ENCODE results near the gene RMDN3.

Gene RMDN3, protein sequence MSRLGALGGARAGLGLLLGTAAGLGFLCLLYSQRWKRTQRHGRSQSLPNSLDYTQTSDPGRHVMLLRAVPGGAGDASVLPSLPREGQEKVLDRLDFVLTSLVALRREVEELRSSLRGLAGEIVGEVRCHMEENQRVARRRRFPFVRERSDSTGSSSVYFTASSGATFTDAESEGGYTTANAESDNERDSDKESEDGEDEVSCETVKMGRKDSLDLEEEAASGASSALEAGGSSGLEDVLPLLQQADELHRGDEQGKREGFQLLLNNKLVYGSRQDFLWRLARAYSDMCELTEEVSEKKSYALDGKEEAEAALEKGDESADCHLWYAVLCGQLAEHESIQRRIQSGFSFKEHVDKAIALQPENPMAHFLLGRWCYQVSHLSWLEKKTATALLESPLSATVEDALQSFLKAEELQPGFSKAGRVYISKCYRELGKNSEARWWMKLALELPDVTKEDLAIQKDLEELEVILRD

GRCh38 chr15:40754883-40755811 lies at the start of gene RMDN3:
Gene RMDN3, minus strand, starts transcription at chr15:40755254. Its CDS starts 471 bp downstream, at chr15:40754783.
- DNase-seq (ENCODE audit: extremely low read depth in 1 of 2, low read depth in 1 of 2): peak; percentile 84 to 86

DNA sequence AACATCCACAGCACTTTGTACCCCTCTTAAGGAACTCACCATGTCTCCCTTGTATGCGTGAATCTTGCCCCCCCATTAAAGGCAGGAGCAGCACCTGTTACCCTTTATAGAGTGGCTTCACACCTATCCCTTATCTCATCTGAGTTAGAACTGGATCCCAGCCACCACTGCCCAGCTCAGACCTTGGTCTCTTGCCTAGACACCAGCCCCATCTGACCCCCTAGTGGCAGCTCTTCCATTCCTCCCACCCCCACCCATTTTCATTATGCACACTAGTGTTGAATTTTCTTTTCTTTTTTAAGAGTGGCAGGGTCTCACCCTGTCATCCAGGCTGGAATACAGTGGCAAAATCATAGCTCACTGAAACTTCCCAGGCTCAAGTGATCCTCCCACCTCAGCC lies 48.6 kb upstream of the RMDN3 start:
- no peak for DNase-seq (ENCODE audit: extremely low read depth in 1 of 2, low read depth in 1 of 2)

- DNase-seq (ENCODE audit: extremely low read depth in 1 of 2, low read depth in 1 of 2): no peak
These were observed 48.0 kb upstream of the RMDN3 start for GRCh38 chr15:40803076-40803475.

GRCh38 chr15:40799523-40799922 lies 44.5 kb upstream of the RMDN3 start:
- no peak for DNase-seq (ENCODE audit: extremely low read depth in 1 of 2, low read depth in 1 of 2)

DNA sequence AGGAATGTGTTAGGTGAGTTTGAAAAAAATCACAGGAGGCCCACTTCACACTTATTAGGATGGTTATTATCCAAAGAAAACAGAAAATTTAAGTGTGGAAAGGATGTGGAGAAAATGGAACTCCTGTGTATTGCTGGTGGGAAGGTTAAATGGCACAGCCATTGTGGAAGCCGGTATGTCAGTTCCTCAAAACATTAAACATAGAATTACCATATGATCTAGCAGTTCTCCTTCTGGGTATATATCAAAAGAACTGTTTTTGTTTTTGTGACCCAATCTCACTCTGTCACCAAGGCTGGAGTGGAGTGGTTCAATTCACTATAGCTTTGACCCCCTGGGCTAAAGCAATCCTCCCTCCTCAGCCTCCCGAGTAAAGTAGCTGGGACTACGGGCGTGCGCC lies 41.5 kb upstream of the RMDN3 start:
- DNase-seq (ENCODE audit: extremely low read depth in 1 of 2, low read depth in 1 of 2): no peak

DNA sequence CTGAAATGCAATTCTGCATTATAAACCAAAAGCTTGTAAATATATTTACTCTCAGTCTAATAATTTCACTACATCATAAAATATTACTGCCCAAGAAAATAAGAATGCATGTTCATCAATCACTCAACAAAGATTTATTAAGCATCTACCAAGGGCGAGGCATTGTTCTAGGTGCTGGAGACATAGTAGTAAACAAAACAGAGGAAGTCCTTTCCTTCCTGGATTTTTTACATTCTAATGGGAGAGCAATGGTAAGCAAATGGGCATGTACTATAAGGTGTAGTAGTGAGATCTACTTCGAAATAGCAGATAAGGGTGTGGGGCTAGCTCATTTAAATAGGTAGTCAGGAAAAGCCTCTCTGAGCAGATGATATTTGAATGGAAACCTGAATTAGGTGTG lies 41.0 kb upstream of the RMDN3 start:
- DNase-seq (ENCODE audit: extremely low read depth in 1 of 2, low read depth in 1 of 2): no peak

- peak in 1 of 2 donors; percentile 12 for DNase-seq (ENCODE audit: extremely low read depth in 1 of 2, low read depth in 1 of 2)
These were observed 38.3 kb upstream of the RMDN3 start for GRCh38 chr15:40793216-40793989.

DNA sequence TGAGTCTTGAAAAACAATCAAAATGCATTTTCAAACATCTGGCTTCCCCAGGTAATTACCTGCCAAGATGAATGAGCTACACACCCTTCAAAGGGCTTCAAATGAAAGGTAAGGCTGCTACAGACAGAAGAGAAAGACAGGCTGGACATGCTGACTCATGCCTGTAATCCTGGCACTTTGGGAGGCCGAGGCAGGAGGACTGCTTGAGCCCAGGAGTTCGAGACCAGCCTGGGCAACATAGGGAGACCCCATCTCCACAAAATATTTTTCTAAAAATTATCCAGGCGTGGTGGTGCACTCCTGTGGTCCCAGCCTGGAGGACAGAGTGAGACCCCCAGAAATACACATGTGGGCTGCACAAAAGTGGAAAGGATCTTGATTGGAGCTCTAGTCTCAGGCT lies 37.3 kb upstream of the RMDN3 start:
- DNase-seq (ENCODE audit: extremely low read depth in 1 of 2, low read depth in 1 of 2): no peak

- DNase-seq (ENCODE audit: extremely low read depth in 1 of 2, low read depth in 1 of 2): no peak
These were observed 35.7 kb upstream of the RMDN3 start for GRCh38 chr15:40790718-40791117.

DNA sequence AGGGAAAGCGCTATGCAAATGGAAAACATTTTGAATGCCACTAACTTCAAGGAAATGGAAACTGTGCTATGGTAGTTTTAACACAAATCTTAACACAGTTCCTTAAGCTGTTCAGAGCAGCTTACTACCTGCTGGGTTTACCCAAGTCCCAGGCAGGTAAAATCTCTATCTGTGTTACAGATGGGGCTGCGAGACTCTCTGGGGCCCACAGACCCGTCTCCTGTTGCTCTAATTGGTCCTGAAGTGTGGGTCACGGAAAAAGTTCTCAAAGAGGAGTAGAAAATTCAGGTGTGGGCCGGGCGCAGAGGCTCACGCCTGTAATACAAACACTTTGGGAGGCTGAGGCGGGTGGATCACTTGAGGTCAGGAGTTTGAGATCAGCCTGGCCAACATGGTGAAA lies 34.9 kb upstream of the RMDN3 start:
- DNase-seq (ENCODE audit: extremely low read depth in 1 of 2, low read depth in 1 of 2): no peak

DNA sequence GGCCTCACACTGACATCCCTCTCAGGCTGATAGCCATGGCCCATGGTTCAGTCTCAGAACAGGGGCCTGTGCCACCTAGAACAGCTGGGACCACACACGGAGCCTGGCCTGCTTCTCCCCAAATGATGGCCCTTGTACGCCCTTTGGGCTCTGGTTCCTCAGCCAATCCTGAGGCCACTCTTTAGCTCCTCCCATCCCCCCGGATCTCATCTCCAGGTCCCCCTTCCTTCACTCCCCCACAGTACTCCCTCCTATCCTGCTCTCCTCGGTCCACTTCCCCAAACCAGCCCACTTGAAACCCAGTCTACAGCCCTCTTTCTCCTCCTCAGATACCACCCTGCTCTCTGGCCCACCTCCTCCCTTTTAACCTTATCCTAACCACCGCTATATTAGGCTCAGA lies 34.1 kb upstream of the RMDN3 start:
- DNase-seq (ENCODE audit: extremely low read depth in 1 of 2, low read depth in 1 of 2): no peak

- DNase-seq (ENCODE audit: extremely low read depth in 1 of 2, low read depth in 1 of 2): no peak
These were observed 32.9 kb upstream of the RMDN3 start for GRCh38 chr15:40787991-40788390.

GRCh38 chr15:40787344-40787841 lies 32.3 kb upstream of the RMDN3 start:
- DNase-seq (ENCODE audit: extremely low read depth in 1 of 2, low read depth in 1 of 2): peak; percentile 37 to 66

DNA sequence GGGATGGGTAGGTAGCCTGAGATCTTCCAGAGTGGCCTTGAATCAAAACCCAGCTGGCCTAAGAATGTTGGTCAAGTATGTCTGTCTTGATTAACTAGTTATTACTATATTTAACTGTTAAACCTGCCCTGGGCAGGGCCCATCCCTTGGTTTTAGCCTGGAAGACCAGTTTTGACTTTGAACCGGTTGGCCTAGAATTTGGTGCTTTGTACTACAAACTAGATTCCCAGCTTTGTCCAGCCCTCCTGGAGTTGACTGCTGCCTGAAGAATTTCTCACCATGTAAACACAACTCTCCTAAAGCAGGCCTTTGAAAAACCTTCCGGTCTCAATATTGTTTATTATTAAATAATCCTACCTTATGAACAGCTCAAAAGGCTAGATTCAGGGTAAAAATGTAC lies 30.8 kb upstream of the RMDN3 start:
- no peak for DNase-seq (ENCODE audit: extremely low read depth in 1 of 2, low read depth in 1 of 2)

DNA sequence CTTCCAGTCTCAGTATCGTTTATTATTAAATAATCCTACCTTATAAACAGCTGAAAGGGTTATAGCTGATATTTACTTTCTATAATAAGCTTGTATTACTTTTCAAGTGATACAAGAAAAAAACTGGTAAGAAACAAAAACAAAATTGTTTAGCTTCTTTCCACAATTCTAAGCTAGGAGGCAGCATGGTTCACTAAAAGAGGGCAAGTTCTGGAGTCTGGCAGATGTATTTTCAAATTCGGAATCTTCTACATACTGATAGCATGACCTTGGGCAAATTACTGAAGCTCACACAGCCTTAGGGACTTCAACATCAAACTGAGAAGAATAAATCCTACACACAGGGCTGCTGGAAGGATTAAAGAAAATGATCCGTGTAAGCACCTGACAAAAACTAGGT lies 30.1 kb upstream of the RMDN3 start:
- no peak for DNase-seq (ENCODE audit: extremely low read depth in 1 of 2, low read depth in 1 of 2)

DNA sequence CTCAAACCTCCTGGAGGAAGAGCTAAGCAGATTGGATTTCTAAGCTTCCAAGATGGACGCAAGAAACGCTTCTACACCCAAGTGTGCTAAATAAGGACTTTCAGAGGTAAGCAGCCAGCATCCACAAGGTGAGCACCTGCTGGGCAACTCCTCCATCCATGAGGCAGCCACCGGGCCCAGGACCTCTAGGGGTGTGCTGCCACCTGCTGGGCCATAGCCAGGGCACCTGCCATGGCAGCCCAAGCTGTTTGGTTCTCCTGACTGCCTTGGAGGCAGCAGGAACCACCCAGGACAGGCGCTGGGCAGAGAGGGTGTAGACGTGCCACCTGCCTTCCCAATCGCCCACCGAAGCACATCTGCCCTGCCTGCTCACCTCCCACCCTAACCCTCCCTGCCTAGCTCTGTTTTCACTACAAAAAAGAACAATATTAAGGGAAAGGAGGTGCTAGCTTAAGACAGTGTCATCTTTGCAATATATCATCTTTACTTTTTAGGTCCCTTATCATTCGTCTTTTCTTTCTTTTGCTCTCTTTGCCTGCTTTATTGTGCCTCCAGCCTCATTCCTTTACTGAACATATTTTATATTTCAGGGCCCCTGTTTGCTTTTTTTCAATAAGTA lies 27.7 kb upstream of the RMDN3 start:
- peak; percentile 42 to 60 for DNase-seq (ENCODE audit: extremely low read depth in 1 of 2, low read depth in 1 of 2)

- DNase-seq (ENCODE audit: extremely low read depth in 1 of 2, low read depth in 1 of 2): peak in 1 of 2 donors; percentile 52
These were observed 21.6 kb upstream of the RMDN3 start for GRCh38 chr15:40776537-40777141.

DNA sequence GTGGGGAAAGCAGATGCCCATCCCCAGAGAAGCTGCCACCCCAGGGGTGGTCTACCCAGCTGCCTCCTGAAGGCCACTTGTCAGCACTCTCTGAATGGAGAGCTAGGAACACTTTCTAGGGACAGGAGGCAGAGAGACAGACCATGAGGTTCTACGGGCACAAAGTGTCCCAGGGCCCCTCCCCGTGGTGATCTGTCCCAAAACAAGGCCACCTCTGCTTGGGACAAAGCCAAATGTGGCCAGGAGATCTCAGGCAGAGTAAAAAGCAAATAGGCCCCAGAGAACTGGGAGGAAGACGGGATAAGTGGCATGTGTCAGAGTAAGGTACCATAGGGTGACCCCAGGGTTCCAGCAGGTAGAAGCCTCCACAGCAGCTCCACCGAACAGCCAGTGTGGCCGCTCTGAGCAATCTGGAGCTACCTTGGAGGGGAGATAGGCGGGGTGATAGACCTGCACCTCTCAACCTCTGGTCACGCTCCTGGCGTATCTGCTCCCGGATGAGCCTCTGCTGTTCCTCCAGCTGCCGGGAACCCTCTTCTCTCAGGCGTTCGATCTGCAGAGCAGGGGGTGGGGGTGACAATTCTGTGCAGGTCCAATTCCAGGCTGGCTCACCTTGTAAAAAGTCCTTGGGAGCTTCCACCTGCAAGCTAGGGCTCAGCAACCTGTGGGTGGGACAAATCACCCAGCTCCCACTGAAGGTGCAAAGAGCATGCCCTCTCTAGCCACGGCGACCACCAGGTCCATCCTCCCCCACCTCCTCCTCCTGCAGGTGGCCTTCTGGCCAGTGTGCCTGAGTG lies 20.9 kb upstream of the RMDN3 start:
- DNase-seq (ENCODE audit: extremely low read depth in 1 of 2, low read depth in 1 of 2): no peak

GRCh38 chr15:40775007-40775406 lies 20.0 kb upstream of the RMDN3 start:
- no peak for DNase-seq (ENCODE audit: extremely low read depth in 1 of 2, low read depth in 1 of 2)
